ENCODE data around the gene FLOT2. TPM values are rescaled to one million over a fixed set of nuclear protein-coding genes. Genes with fewer than 3 reads are reported as not detected.

FLOT2 gene
- total RNA-seq, 1 experiment from 2014 or later: 98.1 TPM

DNA sequence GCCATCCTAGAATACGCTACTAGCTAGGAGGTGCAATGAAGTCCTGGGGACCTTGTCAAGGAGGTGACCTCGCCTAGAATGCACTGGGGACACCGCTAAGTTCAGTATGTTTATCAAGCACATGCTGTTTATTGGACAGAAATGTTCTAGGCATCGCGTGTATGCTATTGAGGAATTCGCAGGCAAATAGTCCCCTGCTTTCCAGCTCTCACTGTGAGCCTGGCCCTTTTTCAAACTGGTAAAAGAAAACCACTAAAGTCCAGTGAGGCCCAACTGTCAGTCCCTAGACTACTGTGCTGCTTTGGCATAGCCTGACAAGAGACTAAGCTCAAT is 53.8 kb downstream of the FLOT2 start:
- Histone ChIP-seq H3K9ac (ENCODE audit: low read length) (no peak overlapping the region), H3K36me3 (ENCODE audit: control insufficient read depth in 1 of 2, insufficient read depth in 2 of 2, low read length in 2 of 2) (no peaks in the 10 kb centered on the region), H3K79me2 (ENCODE audit: insufficient read depth, low read length) (peaks cover 34% of the 10 kb centered on the region), H3K27ac (ENCODE audit: low read depth, low read length) (no peak overlapping the region), H4K20me1 (ENCODE audit: insufficient read depth) (no peaks in the 10 kb centered on the region), H3K4me1 (ENCODE audit: control insufficient read depth in 1 of 2, insufficient read depth in 2 of 2, low read length in 2 of 2) (peaks cover 3 to 18% of the 10 kb centered on the region in 2 experiments; a peak in 3 of 4 replicates), H3K9me2 (ENCODE audit: insufficient read depth) (no peaks in the 10 kb centered on the region), H3K27me3 (ENCODE audit: insufficient read depth, low read length) (no peaks in the 10 kb centered on the region), H3K9me3 (ENCODE audit: control insufficient read depth in 1 of 2, insufficient read depth in 1 of 2, low read depth in 1 of 2, low read length in 2 of 2) (no peaks in the 10 kb centered on the region), H3K4me2 (ENCODE audit: low read length) (peak overlapping the region; percentile 83), H2AFZ (ENCODE audit: low read depth, low read length, poor library complexity, severe bottlenecking) (no peak overlapping the region), H3K4me3 (replicated peaks in 1 of 2; ENCODE audit: low read depth in 1 of 2, low read length in 2 of 2) (no peak overlapping the region)
- DNase-seq (ENCODE audit: low read depth, low spot score): no peak
- no peak for ATAC-seq
- CTCF ChIA-PET: no interaction called here
- TF ChIP-seq POLR2A (IDR thresholded peaks at IDR 0.05; ENCODE audit: borderline replicate concordance, extremely low read depth, insufficient read depth, insufficient read length): no peak
- no peak for TF ChIP-seq YY1 (IDR thresholded peaks at IDR 0.05; ENCODE audit: extremely low read depth, insufficient replicate concordance, low read depth, low read length)
- TF ChIP-seq SP1 (IDR thresholded peaks at IDR 0.05; ENCODE audit: low read depth): no peak
- TF ChIP-seq, protein P1, sequence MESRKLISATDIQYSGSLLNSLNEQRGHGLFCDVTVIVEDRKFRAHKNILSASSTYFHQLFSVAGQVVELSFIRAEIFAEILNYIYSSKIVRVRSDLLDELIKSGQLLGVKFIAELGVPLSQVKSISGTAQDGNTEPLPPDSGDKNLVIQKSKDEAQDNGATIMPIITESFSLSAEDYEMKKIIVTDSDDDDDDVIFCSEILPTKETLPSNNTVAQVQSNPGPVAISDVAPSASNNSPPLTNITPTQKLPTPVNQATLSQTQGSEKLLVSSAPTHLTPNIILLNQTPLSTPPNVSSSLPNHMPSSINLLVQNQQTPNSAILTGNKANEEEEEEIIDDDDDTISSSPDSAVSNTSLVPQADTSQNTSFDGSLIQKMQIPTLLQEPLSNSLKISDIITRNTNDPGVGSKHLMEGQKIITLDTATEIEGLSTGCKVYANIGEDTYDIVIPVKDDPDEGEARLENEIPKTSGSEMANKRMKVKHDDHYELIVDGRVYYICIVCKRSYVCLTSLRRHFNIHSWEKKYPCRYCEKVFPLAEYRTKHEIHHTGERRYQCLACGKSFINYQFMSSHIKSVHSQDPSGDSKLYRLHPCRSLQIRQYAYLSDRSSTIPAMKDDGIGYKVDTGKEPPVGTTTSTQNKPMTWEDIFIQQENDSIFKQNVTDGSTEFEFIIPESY (IDR thresholded peaks at IDR 0.05; ENCODE audit: extremely low read depth, insufficient replicate concordance, low read length): no peak
- TF ChIP-seq RAD21 (IDR thresholded peaks at IDR 0.05; ENCODE audit: low read depth): no peak
- TF ChIP-seq FOSL1 (IDR thresholded peaks at IDR 0.05; ENCODE audit: low read depth): no peak
- no peak for TF ChIP-seq SRF (IDR thresholded peaks at IDR 0.05; ENCODE audit: low read depth)
- no peak for TF ChIP-seq EGR1 (IDR thresholded peaks at IDR 0.05; ENCODE audit: low read depth)
- POLR2A ChIA-PET: no interaction called here
- BruUV-seq (replicated peaks): no TSS peak
- intact Hi-C loops (cut with micrococcal nuclease): no loop called here
- RAD21 ChIA-PET (ENCODE audit: low non-redundant PET in 1 of 2, low total read pairs in 2 of 2, uncharacterized antibody in 2 of 2, unreplicated experiment in 2 of 2): interaction anchor here in 1 of 2 experiments (1.0 kb wide), 1 partner anchor 36 kb away, joined by 3 read pairs; no protein-coding TSS in a partner anchor

All from HCT116 (cell line).